GM21737 (cell line): Measurements from ENCODE around the gene KLHL26.
"Not testable (repeated sequence)": the region's sequence is repeated elsewhere in the genome, so short reads cannot be mapped to it uniquely, and the experiment has no call there.

ENCODE experiments used
- ATAC-seq: cut with Tn5 transposase; IDR thresholded peaks from one replicate; pipeline ENCODE4 v1.9.1; 2021; ENCODE audit warnings: mild to moderate bottlenecking, moderate library complexity; ENCODE audit not compliant: unreplicated experiment

Gene KLHL26

GRCh38 chr19:18600692-18601397 is 36.0 kb upstream of the KLHL26 start:
- not testable (repeated sequence) for ATAC-seq

GRCh38 chr19:18601875-18602274 is 35.0 kb upstream of the KLHL26 start:
- no peak for ATAC-seq

- no peak for ATAC-seq
Observed at GRCh38 chr19:18603255-18603957, 33.4 kb upstream of the KLHL26 start.

GRCh38 chr19:18603958-18604819 is 32.6 kb upstream of the KLHL26 start:
- no peak for ATAC-seq

- no peak for ATAC-seq
Observed at GRCh38 chr19:18604820-18605159, 32.0 kb upstream of the KLHL26 start.

- ATAC-seq = no peak
Observed at GRCh38 chr19:18605196-18605545, 31.7 kb upstream of the KLHL26 start.

GRCh38 chr19:18605546-18606280 is 31.1 kb upstream of the KLHL26 start:
- no peak for ATAC-seq

- no peak for ATAC-seq
Observed at GRCh38 chr19:18606281-18607225, 30.3 kb upstream of the KLHL26 start, which contains the start of gene CRLF1. Gene CRLF1, minus strand, starts transcription at chr19:18606799. Its CDS starts 143 bp downstream, at chr19:18606656.

GRCh38 chr19:18607226-18608101 is 29.4 kb upstream of the KLHL26 start:
- no peak for ATAC-seq

- ATAC-seq = no peak
Observed at GRCh38 chr19:18608102-18608804, 28.6 kb upstream of the KLHL26 start.

- no peak for ATAC-seq
Observed at GRCh38 chr19:18608805-18609716, 27.8 kb upstream of the KLHL26 start.

GRCh38 chr19:18609717-18610051 is 27.1 kb upstream of the KLHL26 start:
- ATAC-seq = no peak

- ATAC-seq = no peak
Observed at GRCh38 chr19:18610245-18610555, 26.6 kb upstream of the KLHL26 start.

- ATAC-seq = no peak
Observed at GRCh38 chr19:18610556-18611326, 26.1 kb upstream of the KLHL26 start.

GRCh38 chr19:18611327-18612050 is 25.3 kb upstream of the KLHL26 start:
- ATAC-seq = no peak
